Measurements from ENCODE around the gene PCDHGA8. TPM values are rescaled to one million over a fixed set of nuclear protein-coding genes. Genes with fewer than 3 reads are reported as not detected.
"Not testable (repeated sequence)": the region's sequence is repeated elsewhere in the genome, so short reads cannot be mapped to it uniquely, and the experiment has no call there.

Gene PCDHGA8
- total RNA-seq, 1 donor from 2014 or later: 1.0 TPM

GRCh38 chr5:141399555-141400258 lies 7.3 kb downstream of the PCDHGA8 start:
- TF ChIP-seq CTCF (IDR thresholded peaks at IDR 0.05; ENCODE audit: insufficient read depth, low read length, poor library complexity, severe bottlenecking): no peak
- no peak for DNase-seq (ENCODE audit: low read depth)

GRCh38 chr5:141402553-141403243 lies 10.3 kb downstream of the PCDHGA8 start, which contains the start of gene PCDHGA9:
TSS of gene PCDHGA9 (plus strand) at chr5:141402778. CDS start at chr5:141402953, 175 bp downstream.
- H3K4me3 ChIP-seq (ENCODE audit: low read depth, low read length): peak within 1 kb of the TSS; percentile 26
- H3K36me3 ChIP-seq (ENCODE audit: control insufficient read depth, insufficient read depth, low read length): no peaks in the 10 kb centered on the region
- no peak for DNase-seq (ENCODE audit: low read depth)
- peaks cover 14% of the 10 kb centered on the region for H3K27me3 ChIP-seq (ENCODE audit: control insufficient read depth, insufficient read depth, low read length)
- peak; percentile 21 for TF ChIP-seq CTCF (IDR thresholded peaks at IDR 0.05; ENCODE audit: insufficient read depth, low read length, poor library complexity, severe bottlenecking)

More at GRCh38 chr5:141399555-141400258, 7.3 kb downstream of the PCDHGA8 start:
- H3K36me3 ChIP-seq (ENCODE audit: control insufficient read depth, insufficient read depth, low read length): no peaks in the 10 kb centered on the region
- H3K27me3 ChIP-seq (ENCODE audit: control insufficient read depth, insufficient read depth, low read length): peaks cover 15% of the 10 kb centered on the region
- no peak overlapping the region for H3K4me3 ChIP-seq (ENCODE audit: low read depth, low read length)

GRCh38 chr5:141403387-141403786 lies 11.0 kb downstream of the PCDHGA8 start:
- no peak for TF ChIP-seq CTCF (IDR thresholded peaks at IDR 0.05; ENCODE audit: insufficient read depth, low read length, poor library complexity, severe bottlenecking)
- H3K4me3 ChIP-seq (ENCODE audit: low read depth, low read length): no peak overlapping the region
- H3K27me3 ChIP-seq (ENCODE audit: control insufficient read depth, insufficient read depth, low read length): peaks cover 16% of the 10 kb centered on the region
- H3K36me3 ChIP-seq (ENCODE audit: control insufficient read depth, insufficient read depth, low read length): no peaks in the 10 kb centered on the region
- DNase-seq (ENCODE audit: low read depth): no peak

GRCh38 chr5:141407790-141408505 lies 15.5 kb downstream of the PCDHGA8 start, which contains the start of gene PCDHGB6:
TSS of gene PCDHGB6 (plus strand) at chr5:141408021. CDS start at chr5:141408203, 182 bp downstream.
- not testable (repeated sequence) for DNase-seq (ENCODE audit: low read depth); H3K36me3 ChIP-seq (ENCODE audit: control insufficient read depth, insufficient read depth, low read length)
- peak; percentile 58 for TF ChIP-seq CTCF (IDR thresholded peaks at IDR 0.05; ENCODE audit: insufficient read depth, low read length, poor library complexity, severe bottlenecking)
- Histone ChIP-seq H3K27me3 (ENCODE audit: control insufficient read depth, insufficient read depth, low read length) (peaks cover 15% of the 10 kb centered on the region), H3K4me3 (ENCODE audit: low read depth, low read length) (peak within 1 kb of the TSS; percentile 3)

- Histone ChIP-seq H3K36me3 (ENCODE audit: control insufficient read depth, insufficient read depth, low read length) (no peaks in the 10 kb centered on the region), H3K27me3 (ENCODE audit: control insufficient read depth, insufficient read depth, low read length) (peaks cover 15% of the 10 kb centered on the region), H3K4me3 (ENCODE audit: low read depth, low read length) (no peak overlapping the region)
- DNase-seq (ENCODE audit: low read depth): no peak
- TF ChIP-seq CTCF (IDR thresholded peaks at IDR 0.05; ENCODE audit: insufficient read depth, low read length, poor library complexity, severe bottlenecking): no peak
Measured at GRCh38 chr5:141409598-141410306, 17.3 kb downstream of the PCDHGA8 start.

Data from kidney epithelial cell (primary cell).